Measurements from ENCODE around the gene FHIT.
"Not testable (repeated sequence)": the region's sequence is repeated elsewhere in the genome, so short reads cannot be mapped to it uniquely, and the experiment has no call there.

Gene FHIT

DNA sequence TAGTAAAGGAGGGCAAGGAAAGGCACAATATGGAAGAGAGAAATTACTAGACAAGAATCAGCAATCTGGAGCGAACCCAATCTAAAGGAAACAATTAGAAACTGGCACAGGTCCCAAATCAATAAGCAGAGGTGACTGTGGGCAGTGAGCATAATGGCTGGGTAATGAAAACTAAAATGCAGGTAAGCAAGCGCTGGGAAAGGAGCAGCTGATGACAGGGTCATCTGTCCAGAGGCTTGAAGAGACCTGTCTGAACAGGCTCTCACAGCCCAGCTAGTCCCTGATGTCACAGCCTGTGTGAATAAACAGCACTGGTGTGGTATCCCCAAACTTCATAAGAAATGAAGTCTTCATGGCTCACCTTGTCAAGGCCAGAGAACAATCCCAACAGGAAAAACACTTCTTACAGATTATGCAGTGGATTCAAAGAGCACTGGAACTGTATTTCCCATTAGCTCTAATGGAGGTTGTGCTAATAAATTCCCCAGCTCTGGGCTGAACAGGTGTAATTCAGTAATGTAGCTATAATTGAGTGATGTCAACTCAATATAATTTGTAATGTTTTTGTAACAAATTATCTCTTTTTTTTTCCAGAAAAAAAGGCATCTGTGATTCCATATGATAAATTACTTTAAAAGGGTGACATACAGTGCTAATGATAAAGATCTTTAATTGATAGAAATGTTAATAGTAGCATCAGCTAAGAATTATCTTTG lies 197.3 kb downstream of the FHIT start:
- TF ChIP-seq, protein P1, sequence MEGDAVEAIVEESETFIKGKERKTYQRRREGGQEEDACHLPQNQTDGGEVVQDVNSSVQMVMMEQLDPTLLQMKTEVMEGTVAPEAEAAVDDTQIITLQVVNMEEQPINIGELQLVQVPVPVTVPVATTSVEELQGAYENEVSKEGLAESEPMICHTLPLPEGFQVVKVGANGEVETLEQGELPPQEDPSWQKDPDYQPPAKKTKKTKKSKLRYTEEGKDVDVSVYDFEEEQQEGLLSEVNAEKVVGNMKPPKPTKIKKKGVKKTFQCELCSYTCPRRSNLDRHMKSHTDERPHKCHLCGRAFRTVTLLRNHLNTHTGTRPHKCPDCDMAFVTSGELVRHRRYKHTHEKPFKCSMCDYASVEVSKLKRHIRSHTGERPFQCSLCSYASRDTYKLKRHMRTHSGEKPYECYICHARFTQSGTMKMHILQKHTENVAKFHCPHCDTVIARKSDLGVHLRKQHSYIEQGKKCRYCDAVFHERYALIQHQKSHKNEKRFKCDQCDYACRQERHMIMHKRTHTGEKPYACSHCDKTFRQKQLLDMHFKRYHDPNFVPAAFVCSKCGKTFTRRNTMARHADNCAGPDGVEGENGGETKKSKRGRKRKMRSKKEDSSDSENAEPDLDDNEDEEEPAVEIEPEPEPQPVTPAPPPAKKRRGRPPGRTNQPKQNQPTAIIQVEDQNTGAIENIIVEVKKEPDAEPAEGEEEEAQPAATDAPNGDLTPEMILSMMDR (IDR thresholded peaks at IDR 0.05; ENCODE audit: low read depth, low read length, missing control alignments), result no peak
- no peak for DNase-seq (ENCODE audit: low read depth)
- no peak overlapping the region for H3K4me3 ChIP-seq (ENCODE audit: low read depth, low read length)
- in situ Hi-C loops (cut with HindIII; ENCODE audit: low sequenced_read_pairs), result no loop called here

DNA sequence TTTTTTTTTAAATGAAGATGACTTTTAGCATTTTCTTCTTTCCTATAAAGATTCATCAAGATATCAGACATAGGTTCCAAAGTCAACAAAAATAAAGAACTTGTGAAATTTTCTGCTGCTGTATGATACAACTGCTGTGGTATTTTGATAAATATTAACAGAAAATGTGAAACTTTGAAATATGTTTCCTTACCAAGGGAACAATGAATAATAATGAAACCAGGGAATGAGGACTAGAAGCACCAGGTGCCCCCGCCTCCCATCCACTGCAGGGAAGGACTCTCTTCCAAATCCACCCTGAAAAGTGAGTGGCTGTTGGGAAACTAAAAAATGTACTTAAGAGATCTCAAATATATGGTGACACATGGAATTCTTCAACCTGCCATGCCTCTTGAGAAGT lies 198.4 kb downstream of the FHIT start:
- TF ChIP-seq, protein P1 (IDR thresholded peaks at IDR 0.05; ENCODE audit: low read depth, low read length, missing control alignments), result no peak
- H3K4me3 ChIP-seq (ENCODE audit: low read depth, low read length), result no peak overlapping the region
- in situ Hi-C loops (cut with HindIII; ENCODE audit: low sequenced_read_pairs), result no loop called here
- no peak for DNase-seq (ENCODE audit: low read depth)

DNA sequence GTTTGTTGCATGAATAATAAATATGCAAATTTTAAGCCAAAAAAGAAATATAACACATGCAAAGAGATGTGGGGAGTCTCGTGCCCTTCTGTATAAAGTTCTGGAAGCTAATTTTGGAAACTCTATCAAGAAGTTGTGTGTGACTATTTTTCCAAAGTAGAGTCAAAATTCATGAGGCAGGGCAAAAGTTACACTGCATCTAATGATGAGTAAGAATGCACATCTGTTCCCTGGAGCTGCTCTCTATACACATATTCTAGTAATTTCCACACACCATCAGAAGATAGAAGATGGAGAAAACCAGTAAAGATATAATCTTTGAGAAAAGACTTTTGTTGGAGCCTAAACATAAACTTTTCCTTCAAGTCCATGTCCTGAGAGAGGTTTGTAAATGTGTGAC lies 199.6 kb downstream of the FHIT start:
- in situ Hi-C loops (cut with HindIII; ENCODE audit: low sequenced_read_pairs), result no loop called here
- no peak overlapping the region for H3K4me3 ChIP-seq (ENCODE audit: low read depth, low read length)
- no peak for DNase-seq (ENCODE audit: low read depth)
- TF ChIP-seq, protein P1 (IDR thresholded peaks at IDR 0.05; ENCODE audit: low read depth, low read length, missing control alignments), result no peak

DNA sequence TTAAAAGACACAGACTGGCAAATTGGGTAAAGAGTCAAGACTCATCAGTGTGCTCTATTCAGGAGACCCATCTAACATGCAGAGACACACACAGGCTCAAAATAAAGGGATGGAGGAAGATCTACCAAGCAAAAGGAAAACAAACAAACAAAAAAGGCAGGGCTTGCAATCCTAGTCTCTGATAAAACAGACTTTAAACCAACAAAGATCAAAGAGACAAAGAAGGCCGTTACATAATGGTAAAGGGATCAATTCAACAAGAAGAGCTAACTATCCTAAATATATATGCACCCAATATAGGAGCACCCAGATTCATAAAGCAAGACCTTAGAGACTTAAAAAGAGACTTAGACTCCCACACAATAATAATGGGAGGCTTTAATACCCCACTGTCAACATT lies 206.1 kb downstream of the FHIT start:
- in situ Hi-C loops (cut with HindIII; ENCODE audit: low sequenced_read_pairs); H3K4me3 ChIP-seq (ENCODE audit: low read depth, low read length); DNase-seq (ENCODE audit: low read depth): not testable (repeated sequence)

DNA sequence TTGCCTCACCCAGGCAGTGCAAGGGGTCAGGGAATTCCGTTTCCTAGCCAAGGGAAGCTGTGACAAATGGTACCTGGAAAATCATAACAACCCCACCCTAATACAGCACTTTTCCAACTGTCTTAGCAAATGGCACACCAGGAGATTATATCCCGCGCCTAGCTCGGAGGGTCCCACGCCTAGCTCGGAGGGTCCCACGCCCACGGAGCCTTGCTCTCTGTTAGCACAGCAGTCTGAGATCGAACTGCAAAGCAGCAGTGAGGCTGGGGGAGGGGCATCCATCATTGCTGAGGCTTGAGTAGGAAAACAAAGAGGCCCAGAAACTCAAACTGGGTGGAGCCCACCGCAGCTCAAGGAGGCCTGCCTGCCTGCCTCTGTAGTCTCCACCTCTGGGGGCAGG lies 208.1 kb downstream of the FHIT start:
- no peak for DNase-seq (ENCODE audit: low read depth)
- TF ChIP-seq, protein P1 (IDR thresholded peaks at IDR 0.05; ENCODE audit: low read depth, low read length, missing control alignments), result no peak
- H3K4me3 ChIP-seq (ENCODE audit: low read depth, low read length), result no peak overlapping the region
- in situ Hi-C loops (cut with HindIII; ENCODE audit: low sequenced_read_pairs), result no loop called here

DNA sequence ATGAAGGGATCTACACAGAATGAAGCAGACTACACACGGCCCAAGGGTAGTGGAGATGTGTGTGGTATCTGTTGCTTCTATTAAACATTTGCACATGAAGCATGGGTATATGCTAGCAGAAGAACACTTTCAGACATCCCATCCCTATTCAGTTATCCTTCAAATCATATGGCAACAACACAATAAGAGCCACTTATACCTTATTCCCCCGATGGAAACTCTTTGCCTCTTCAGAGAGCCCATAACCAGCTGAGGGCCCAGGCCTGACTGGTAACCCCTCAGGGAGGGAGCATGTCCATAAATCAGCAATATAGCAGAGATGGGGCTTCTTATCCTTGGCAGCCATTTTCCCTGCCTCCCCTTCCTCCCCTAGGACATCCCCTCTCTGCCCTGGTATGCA lies 210.6 kb downstream of the FHIT start:
- no peak for DNase-seq (ENCODE audit: low read depth)
- no peak overlapping the region for H3K4me3 ChIP-seq (ENCODE audit: low read depth, low read length)
- in situ Hi-C loops (cut with HindIII; ENCODE audit: low sequenced_read_pairs), result no loop called here
- TF ChIP-seq, protein P1 (IDR thresholded peaks at IDR 0.05; ENCODE audit: low read depth, low read length, missing control alignments), result no peak

DNA sequence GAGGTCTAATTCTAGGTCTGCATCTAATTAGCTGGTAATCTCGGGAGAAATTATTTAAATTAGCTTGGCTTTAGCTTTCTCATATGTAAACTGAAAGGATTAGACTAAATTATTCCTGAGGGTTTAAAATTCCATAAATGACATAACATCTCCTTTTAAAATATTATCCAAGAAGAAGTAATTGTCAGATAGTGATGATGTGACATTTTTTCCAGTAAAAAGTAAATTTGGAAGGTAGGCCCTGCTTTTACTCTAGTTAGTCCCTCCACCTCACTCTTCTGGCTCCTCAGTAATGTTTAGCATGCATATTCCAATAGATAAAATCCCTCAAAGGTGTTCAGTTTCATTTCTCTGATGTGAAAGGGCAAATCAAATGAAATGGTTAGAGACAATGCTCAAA lies 215.7 kb downstream of the FHIT start:
- TF ChIP-seq, protein P1 (IDR thresholded peaks at IDR 0.05; ENCODE audit: low read depth, low read length, missing control alignments), result no peak
- H3K4me3 ChIP-seq (ENCODE audit: low read depth, low read length), result no peak overlapping the region
- DNase-seq (ENCODE audit: low read depth), result no peak
- in situ Hi-C loops (cut with HindIII; ENCODE audit: low sequenced_read_pairs), result no loop called here

Data from astrocyte of the cerebellum (primary cell).